ENCODE measurements around the gene CACHD1.

DNA sequence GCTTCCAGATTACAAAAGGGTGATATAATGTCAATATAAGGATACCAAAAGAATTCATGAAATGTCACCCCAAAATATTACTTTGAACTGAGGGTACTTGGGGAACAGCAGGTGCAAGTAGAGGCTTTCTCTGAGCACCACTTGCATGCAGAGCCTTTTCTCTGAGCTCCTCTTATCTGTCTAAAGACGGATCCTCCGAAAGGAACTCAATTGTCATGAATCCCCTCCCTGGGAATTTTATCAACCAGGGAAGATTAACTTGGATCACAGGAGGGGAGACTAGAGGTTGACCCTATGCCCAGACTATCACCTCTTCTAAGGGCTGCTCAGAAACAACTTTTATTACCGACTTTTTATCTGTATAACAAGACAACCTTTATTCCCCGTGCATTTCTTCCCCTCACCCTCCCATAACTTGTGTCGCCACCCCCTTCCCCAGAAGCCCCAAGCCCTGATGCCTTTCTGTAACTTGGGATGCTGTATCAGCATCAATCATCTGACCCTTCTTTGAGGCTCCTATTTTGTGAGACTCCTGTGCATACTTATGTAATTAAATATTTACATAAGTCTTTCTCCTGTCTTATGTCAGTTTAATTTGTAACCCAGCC, 94.1 kb downstream of the CACHD1 start:
- TF ChIP-seq, protein P1, sequence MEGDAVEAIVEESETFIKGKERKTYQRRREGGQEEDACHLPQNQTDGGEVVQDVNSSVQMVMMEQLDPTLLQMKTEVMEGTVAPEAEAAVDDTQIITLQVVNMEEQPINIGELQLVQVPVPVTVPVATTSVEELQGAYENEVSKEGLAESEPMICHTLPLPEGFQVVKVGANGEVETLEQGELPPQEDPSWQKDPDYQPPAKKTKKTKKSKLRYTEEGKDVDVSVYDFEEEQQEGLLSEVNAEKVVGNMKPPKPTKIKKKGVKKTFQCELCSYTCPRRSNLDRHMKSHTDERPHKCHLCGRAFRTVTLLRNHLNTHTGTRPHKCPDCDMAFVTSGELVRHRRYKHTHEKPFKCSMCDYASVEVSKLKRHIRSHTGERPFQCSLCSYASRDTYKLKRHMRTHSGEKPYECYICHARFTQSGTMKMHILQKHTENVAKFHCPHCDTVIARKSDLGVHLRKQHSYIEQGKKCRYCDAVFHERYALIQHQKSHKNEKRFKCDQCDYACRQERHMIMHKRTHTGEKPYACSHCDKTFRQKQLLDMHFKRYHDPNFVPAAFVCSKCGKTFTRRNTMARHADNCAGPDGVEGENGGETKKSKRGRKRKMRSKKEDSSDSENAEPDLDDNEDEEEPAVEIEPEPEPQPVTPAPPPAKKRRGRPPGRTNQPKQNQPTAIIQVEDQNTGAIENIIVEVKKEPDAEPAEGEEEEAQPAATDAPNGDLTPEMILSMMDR (IDR thresholded peaks at IDR 0.05) = no peak
- TF ChIP-seq POLR2AphosphoS5 (IDR thresholded peaks at IDR 0.05) (no peak), POLR2A (IDR thresholded peaks at IDR 0.05) (no peak)

All from gastroesophageal sphincter (tissue), 3 donors.